Epithelial cell of esophagus (primary cell): ENCODE measurements around the gene VEGFC.

Experiments
- DNase-seq: peaks from one replicate; pipeline ENCODE4 v3.0.0; 2010; ENCODE audit warnings: low read depth
- H3K4me3 ChIP-seq: 2 replicates; pipeline ENCODE4 v1.5.1; 2011; ENCODE audit warnings: mild to moderate bottlenecking, low read length, control low read depth
- CTCF ChIP-seq: IDR thresholded peaks from 2 replicates; pipeline ENCODE4 v1.5.1; 2011; ENCODE audit warnings: low read depth, mild to moderate bottlenecking, low read length, control low read depth, inconsistent platforms; ENCODE audit not compliant: insufficient read depth; ENCODE audit errors: missing control alignments

Gene VEGFC

DNA sequence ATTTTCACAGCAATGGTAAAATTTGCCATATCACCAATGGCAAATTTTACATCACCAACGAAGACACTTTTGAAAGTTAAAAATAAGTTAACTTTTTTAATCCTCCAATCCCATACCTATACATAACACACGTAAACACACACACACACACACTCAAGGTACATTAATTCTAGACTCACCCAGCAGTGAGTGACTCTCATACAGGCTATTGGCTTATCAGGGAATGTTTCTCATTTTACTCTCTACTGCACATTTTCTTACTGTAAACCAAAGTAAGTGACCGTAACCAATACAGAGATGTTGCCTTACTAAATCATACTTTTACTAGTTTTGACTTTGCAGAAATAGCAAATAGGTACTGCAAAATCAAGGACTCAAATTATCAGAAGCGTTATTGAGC is 2.3 kb downstream of the VEGFC start:
- no peak for TF ChIP-seq CTCF
- peak; percentile 49 for DNase-seq
- peak overlapping the region; percentile 78 for H3K4me3 ChIP-seq

- peak overlapping the region; percentile 78 for H3K4me3 ChIP-seq
- peak; percentile 86 for DNase-seq
- TF ChIP-seq CTCF = peak; percentile 74
Measured at GRCh38 chr4:176789955-176790354, 2.8 kb downstream of the VEGFC start.

DNA sequence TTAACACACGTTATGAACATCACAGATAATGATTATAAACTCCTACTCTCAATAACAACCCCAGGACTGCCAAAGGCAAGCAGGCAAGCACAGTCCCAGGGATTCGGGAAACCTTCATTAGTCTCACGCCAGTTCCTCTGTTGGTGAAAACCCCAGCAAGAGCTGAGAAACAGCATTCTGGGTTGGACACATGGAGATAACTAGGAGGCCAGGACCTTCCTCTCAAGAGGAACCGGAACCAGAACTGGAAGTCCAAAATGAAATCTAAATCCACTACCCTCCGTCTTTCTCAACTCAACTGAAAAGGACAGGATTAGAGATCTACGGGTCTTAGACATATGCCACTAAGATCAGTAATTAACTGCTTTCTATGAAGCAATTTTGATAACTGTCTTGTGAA is 3.8 kb downstream of the VEGFC start:
- no peak overlapping the region for H3K4me3 ChIP-seq
- no peak for DNase-seq
- no peak for TF ChIP-seq CTCF

GRCh38 chr4:176788248-176788647 is 4.5 kb downstream of the VEGFC start:
- no peak for DNase-seq
- H3K4me3 ChIP-seq = no peak overlapping the region
- no peak for TF ChIP-seq CTCF

DNA sequence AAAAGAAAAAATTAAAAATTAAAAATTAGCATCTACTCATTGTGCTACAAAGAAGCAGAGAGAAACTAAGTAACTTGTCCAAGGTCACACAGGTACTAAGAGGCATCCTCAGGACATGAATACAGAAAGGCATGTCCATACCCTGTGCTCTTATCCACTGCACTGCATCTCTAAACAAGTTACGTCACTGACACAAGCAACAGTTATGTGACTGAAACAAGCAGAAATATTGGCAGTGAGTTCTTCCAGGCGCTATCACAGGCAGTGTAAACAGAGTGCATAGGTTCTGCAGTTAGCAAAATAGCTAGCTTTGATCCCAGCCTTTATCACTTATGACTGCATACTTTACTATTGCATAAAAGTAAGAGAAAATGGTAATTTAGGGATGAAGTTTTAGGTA is 7.9 kb downstream of the VEGFC start:
- TF ChIP-seq CTCF = no peak
- H3K4me3 ChIP-seq = no peak overlapping the region
- DNase-seq = no peak

GRCh38 chr4:176782794-176783193 is 9.9 kb downstream of the VEGFC start:
- no peak overlapping the region for H3K4me3 ChIP-seq
- no peak for TF ChIP-seq CTCF
- no peak for DNase-seq

DNA sequence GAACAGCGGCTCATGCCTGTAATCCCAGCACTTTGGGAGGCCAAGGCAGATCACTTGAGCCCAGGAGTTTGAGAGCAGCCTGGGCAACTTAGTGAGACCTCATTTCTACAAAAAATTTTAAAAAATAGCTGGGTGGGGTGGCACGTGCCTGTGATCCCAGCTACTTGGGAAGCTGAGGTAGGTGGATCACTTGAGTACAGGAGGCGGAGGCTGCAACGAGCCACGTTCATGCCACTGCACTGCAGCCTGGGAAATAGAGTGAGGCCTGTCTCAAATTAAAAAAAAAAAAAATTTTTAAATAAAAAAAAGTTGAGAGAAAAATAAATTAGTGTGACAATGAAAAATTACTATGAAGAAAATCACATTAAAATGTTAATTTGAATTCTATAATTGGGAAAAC is 10.5 kb downstream of the VEGFC start:
- DNase-seq = no peak
- no peak for TF ChIP-seq CTCF
- H3K4me3 ChIP-seq = no peak overlapping the region
